22Rv1 (cell line): ENCODE data around the gene RPS14.

Experiments
- ZFX ChIP-seq: fragments of 450-650 bp; IDR thresholded peaks from 2 replicates; pipeline ENCODE4 v1.6.1; 2017; ENCODE audit warnings: antibody characterized with exemption, borderline replicate concordance
- TF ChIP-seq, protein P1 (sequence below): fragments of 450-650 bp; IDR thresholded peaks from 2 replicates; pipeline ENCODE4 v1.5.1; 2017; ENCODE audit warnings: mild to moderate bottlenecking

GRCh38 chr5:150486402-150487198, 37.1 kb upstream of the RPS14 start:
- TF ChIP-seq, protein P1, sequence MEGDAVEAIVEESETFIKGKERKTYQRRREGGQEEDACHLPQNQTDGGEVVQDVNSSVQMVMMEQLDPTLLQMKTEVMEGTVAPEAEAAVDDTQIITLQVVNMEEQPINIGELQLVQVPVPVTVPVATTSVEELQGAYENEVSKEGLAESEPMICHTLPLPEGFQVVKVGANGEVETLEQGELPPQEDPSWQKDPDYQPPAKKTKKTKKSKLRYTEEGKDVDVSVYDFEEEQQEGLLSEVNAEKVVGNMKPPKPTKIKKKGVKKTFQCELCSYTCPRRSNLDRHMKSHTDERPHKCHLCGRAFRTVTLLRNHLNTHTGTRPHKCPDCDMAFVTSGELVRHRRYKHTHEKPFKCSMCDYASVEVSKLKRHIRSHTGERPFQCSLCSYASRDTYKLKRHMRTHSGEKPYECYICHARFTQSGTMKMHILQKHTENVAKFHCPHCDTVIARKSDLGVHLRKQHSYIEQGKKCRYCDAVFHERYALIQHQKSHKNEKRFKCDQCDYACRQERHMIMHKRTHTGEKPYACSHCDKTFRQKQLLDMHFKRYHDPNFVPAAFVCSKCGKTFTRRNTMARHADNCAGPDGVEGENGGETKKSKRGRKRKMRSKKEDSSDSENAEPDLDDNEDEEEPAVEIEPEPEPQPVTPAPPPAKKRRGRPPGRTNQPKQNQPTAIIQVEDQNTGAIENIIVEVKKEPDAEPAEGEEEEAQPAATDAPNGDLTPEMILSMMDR = no peak
- no peak for TF ChIP-seq ZFX
